ENCODE results near the gene B4GALT6.
A peak's percentile ranks its signal among the peaks of the same experiment; 100 is the strongest.

The B4GALT6 gene

DNA sequence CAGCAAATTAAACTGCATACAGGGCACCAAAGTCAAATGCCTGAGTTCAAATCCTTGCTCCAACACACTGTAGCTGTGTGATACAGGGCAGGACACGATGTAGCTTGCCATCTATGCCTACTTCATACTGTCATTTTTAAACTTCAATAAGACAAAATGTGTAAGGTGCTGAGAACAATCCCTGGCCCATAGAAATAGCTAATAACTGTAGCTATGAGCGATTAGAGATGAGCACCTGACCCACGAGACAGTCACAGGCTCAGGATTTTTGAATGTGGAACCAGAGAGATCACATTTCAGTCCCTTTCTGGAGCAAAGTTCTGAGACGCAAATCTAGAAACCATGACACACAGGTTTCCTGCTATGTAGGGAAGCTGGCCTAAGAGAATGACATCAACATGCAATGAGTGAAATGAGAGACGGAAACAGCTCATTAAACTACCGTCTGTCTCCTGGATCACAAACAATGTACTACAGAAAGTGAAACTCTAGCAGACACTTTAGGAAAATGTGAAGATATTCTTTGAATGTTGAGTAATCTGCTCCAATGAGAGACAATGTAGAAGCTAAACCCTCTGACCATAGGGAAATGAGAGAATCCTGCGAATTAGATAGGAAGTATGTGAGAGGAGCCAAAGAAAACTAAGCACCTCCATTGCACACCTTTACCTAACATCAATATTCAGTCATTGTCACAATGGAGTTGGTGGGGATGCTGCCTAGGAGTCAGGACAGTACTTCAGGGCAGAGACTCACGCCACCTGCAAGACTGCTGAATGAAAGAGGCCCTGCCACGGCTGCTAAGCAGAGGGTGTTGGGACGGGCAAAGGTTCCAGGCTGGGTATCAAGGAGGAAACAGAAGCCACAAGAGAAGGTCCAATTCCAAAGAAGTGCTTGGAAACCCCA is 25.5 kb downstream of the B4GALT6 start:
- DNase-seq = peak in 1 of 2 experiments; percentile 25

DNA sequence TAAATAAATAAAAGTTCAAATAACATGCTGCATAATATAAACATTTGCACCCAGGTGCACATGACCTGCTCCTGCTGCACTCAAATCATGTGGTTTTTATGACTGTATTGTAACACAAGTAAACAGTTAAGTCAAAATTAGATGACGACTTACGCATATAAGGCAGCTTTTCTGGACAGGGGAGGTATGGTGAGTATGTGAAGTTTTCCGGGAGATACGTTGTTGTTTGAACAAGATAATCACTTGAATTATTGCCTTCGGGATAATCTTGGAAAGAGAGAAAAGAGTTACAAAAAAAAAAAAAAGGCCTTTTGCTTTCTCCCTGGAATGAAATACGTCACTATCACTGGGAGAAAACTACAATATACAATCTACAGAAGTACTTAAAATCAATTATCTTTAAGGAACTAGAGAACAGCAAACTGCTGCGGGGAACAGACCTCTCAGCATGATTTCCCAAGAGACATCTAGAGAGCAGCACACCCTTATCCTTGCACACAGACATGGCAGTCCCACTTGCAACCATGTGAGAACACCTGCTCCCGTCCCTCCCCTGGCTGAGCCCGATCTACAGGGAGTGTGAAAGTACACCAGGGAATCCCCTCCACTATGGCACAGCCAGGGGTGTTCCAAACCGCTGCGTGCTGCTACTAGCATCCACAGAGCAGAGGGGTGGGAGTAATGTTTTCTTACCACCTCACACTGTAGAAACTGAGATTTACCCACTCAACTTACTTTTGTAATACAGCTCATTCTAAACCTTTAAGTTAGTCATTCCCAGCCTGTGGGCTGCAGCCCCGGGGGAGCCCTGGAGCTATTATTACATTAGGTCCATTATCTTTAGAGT is 26.3 kb downstream of the B4GALT6 start:
- DNase-seq = no peak

DNA sequence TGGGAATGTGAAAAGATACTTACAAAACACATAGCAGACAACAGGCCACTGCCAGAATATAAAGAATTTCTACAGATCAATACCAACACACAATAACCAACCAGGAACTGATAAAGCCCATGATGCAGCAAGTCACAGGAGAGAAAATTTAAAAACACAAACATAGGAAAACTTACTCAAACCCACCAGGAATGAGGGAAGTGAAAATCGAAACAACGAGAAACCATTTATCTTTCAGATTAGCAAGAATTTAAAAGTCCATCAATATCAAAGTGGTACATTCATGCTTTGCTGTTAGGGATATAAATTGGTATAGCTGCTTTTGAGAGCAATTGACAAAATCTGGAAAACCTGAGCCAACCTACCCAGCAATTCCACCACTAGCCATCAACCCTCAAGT is 27.6 kb downstream of the B4GALT6 start:
- DNase-seq = no peak

DNA sequence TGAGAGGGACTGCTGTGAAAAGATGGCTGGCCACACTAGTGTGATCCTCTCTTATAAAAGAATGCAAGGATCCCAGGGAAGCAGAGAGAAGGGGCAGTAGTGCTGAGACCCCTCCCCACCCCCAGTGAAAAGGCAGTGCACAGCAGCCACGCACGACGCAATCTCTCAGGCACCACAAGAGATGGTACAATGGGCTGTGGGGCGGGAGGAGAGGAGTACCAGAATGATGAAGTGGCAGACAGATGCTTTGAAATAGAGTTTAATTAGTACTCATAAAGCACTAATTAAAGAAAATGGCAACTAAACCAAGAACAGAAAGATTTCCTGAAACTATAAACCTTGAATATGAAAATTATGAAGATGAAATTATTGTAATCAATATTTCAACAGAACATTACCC is 29.0 kb downstream of the B4GALT6 start:
- peak in 1 of 2 experiments; percentile 29 for DNase-seq

DNA sequence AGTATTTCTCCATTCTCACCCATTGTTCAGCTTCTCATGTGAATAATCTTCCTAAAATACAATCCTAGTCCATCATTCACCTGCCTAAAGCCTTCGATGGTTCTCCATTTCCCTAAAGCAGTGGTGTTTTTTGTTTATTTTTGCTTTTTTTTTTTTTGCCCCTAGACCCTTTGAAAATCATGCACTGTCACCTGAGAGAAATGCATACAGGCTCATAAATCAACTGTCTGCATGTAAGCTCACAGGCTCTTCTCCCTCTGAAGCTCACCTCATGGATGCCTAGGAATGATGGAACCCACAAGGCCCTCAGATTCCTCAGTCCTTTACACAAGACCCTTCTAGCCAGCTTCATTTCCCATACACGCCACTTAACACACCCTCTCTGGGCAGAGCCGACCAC is 31.5 kb downstream of the B4GALT6 start:
- no peak for DNase-seq

DNA sequence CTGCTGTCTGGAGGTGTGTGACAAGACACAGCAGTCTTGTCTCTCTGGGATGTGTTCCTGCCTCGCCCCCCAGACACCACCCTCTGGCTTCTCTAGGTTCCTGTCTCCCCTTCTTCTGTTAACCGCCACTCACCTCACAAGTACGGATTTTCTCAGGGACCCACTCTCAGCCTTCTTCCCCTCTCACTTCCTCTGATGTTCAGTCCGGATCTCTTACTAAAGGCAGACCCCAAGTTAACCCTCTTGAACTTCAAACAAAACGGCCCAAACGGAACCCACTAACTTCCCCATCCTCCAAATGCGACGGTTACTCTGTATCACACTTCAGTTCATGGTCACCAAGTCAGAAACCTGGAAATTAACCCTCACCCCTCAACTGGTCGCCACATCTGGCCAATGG is 32.0 kb downstream of the B4GALT6 start:
- DNase-seq = peak; percentile 73 to 78

DNA sequence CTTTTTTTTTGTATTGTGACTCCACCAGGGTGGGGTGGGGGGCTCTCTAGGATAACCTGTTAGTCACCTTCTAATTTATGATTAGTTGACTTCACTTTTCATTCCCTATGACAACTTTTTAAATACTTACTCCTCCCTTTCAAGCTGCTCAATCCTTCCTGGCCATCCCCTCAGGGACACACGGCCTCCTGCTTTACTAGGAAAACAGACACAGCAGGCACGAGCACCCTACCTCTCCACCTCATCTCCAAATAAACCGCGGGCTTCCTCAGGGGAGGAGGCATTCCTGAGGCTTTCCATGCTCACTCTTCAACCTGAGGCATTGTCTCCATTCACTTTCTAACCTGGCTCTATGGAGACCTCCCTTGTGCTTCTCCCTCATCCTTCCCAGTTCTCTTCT is 33.0 kb downstream of the B4GALT6 start:
- no peak for DNase-seq

DNA sequence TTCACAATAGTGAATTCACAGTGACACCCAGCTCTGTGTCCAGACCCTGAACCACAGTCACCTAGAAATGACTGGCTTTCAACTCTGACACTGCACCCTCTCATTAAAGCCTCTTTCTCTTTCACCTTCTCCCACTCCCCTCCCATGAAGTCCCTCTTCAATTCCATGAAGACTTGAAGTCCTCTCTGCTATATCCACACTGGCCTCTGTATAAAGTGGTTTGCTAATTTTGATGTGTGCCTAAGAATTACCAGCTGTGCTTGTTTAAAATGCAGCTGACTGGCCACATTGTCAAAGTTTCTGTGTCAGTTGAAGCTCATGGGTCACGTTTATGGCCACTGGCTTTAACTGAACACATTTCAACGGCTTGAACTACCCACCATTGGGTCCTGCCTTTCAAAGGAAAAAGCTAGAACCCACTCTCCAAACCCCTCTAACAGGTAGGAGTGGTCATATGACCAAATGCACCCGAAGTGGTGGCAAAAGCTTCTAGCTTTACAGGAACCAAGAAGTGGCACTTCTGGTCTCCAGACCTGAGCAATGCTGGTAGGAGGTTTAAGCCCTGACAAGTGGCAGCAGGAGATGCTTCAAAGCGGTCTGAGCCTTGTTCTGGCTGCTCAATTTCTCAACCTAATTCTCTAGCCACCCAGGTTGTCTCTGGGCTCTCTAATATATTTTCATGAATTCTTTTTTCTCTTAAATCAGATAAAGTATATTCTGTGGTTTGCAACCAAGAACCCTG is 34.2 kb downstream of the B4GALT6 start:
- no peak for DNase-seq

DNA sequence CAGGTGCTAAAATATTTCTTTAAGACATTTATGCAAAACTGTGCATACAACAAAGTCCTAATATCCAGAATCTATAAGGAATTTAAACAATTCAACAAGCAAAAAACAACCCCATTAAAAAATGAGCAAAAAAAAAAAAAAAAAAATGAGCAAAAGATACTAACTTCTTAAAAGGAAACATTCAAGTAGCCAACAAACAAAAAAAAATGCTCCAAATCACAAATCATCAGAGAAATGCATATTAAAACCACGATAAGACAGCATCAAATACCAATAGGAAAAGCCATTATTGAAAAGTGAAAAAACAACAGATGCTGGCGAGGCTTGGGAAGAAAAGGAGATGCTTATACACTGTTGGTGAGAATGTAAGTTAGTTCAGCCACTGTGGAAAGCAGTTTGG is 34.9 kb downstream of the B4GALT6 start:
- no peak for DNase-seq

DNA sequence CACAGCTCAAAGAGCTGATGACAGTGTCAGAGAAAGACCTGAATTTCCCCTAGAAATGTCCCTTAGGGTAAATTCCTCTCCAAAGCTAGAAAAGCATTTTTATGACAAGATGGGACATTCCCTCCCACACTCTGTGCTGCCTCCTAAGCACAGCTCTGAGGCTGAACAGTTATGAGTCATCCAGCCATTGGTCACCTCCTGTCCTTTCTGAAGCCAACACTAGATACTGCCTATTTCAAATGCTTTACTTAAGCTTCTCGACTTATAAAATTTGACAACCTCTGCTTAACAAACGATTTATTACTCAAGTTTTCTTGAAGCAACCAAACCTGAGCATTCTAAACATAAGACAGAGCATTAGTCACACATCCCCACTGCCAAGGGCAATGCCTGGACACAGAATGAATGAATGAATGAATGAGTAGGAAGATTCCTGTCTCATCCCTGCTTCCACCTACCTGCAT is 35.4 kb downstream of the B4GALT6 start:
- peak; percentile 33 to 34 for DNase-seq

DNA sequence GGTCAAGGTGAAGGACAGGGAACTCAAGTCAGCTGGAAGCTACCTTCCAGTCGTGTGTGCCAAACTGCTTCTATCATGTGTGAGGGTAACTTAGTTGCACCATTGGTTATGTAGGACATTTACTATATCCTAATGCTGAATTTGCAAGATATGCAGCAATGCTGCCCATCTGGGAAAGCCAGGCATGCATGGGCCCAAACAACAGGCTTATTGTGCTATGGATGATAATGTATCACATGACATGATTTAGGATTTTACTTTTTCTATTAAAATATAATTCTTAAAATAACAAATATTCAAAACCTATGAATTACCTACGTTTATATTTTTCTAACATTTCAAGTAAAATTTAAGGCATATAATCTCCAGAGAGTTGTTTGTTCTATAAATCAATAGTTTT is 35.9 kb downstream of the B4GALT6 start:
- DNase-seq = no peak

DNA sequence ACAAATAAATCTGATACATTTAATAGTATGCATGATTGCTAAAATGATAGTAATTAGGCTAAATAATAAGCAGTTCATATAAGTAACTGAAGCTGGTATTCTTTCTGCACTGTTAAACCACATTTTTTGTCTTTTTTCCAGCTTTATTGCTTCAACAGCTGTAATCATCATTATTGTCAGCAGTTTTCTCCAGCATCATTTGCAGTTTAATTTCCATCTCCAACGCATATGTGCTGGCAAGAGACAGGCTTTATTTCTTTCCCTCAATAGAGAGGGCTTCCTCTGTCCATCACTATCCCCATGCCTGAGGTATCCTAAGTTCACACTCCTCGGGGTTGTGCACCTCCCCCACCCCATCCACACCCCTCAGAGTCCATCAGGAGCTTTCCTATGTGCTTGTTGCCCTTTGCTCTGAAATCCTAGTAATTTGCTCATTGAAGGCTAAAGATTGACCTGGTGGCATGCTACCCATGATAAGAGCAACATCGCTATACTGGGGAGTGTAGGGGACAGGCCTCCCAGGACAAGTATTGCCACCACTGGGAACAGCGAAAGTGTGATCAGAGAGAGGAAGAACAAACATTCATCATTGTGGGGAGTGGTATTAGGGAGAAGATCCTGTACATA is 37.1 kb downstream of the B4GALT6 start:
- no peak for DNase-seq

DNA sequence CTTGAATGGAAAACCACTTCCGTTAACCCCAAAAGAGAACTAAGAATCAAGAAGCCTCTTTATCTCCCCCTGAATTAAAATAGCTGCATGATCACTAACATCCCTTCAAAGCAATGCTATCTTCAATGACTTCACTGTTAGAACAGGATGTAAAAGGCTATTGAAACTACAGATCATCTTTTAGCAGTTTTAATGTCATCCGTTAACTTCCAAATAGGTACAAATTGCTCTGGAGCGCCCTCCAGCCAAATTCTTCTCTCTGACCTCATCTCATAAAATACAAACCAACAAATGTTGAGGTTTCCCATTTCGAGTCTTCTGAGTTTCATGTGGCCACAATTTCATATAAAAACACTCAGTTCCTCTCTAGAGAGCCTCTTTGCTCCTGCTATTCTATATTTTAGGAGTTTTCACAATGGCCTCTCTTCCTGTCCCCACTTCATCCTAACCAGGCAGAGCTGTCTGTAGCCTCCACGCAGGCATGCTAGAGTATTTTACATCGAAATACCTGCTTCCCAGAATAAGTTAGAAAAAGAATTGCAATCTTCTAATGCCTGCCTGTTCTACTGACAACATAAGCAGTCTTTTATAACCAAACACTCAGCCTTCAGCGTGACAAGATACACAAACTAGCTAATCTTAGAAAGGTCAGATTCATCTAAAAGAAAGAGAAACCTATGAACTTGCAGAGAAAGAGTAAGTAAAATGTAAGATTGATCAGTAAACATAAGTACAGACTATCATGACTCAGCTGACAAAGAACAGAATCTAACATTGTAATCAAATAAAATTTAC is 37.9 kb downstream of the B4GALT6 start:
- DNase-seq = peak; percentile 34 to 37

DNA sequence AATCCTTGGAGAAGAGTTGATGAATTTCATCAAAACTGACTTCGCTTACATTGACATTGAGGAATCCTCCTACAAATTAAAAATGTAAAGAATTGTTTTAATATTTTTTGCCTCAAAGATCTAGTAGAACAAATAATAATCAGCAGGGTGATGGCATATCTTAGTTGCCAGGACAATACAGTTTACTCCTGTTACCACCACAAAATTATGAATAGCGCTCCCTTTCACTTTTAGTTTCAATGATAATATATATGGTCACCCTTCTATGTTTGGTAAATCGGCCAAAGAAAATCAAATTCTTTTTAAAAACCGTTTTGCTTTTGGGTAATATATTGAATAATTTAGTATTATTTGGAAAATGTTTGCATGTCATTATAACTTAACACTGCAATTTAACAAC is 39.0 kb downstream of the B4GALT6 start:
- DNase-seq = no peak

DNA sequence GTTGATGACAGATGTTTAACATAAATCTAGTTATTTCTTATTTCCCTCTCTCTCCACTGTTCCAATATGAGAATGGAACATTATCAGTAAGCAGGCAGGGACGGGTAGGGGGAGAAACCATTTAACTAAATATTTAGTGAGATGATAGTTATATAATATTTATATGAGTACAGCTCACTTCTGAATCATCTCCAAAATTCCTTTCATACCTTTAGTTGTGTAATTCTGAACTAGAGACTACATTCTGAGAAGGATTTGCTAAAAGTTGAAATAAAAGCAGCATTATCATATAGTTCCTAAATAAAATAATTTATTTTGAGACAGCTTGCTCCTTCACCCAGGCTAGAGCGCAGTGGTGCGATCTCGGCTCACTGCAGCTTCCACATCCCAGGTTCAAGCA is 41.4 kb downstream of the B4GALT6 start:
- no peak for DNase-seq

DNA sequence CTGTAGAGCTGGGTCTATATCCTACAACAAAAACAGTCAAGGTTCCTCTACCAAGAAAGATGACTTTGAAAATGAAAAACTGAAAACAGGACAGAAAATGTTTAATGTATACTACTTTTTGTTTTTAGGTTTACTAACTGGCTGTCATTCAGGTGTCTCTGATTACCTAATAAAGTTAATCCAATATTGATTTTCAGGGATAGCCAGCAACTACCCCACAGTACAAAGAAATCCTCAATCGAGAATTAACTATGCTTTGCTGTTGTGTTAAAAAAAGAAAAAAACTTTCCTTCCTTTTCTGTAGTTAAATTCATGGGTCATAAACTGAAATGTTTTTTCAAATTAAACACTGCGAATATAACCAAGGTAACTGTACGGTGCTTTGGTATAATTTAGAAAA is 46.9 kb downstream of the B4GALT6 start:
- DNase-seq = no peak

DNA sequence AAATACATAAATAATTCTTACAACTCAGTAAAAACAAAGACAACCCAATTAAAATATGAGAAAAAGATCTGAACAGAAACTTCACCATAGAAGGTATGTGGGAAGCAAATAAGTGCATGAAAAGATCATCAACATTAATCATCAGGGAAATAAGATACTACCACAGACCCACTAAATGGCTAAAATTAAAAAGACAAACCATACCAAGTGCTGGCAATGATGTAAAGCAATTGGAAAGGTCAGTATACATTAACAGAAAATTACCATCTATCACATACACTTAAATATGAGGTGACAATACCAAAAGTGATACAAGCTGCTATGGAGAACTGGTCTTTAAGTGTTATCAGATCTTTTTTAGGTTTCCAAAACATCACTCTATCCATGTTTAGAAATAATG is 48.0 kb downstream of the B4GALT6 start:
- DNase-seq = no peak

DNA sequence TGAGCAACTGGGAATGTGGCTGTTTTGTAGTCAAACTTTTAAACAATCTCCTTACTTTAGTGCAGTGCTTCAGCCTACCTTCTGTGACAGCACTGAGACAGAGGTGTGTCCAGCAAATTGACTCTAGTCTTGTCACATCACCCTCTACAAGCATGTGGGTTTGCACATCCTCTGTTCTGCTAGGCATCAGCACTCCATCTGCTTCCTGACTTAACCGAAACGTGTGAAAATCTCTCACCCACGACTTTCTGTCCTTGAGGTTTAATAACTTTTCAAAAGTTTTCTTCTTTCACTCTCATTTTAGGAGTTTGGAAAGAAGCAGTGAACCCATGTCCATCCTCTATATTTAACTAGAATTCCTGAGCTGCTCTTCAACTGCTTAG is 50.1 kb downstream of the B4GALT6 start:
- peak; percentile 76 to 83 for DNase-seq

DNA sequence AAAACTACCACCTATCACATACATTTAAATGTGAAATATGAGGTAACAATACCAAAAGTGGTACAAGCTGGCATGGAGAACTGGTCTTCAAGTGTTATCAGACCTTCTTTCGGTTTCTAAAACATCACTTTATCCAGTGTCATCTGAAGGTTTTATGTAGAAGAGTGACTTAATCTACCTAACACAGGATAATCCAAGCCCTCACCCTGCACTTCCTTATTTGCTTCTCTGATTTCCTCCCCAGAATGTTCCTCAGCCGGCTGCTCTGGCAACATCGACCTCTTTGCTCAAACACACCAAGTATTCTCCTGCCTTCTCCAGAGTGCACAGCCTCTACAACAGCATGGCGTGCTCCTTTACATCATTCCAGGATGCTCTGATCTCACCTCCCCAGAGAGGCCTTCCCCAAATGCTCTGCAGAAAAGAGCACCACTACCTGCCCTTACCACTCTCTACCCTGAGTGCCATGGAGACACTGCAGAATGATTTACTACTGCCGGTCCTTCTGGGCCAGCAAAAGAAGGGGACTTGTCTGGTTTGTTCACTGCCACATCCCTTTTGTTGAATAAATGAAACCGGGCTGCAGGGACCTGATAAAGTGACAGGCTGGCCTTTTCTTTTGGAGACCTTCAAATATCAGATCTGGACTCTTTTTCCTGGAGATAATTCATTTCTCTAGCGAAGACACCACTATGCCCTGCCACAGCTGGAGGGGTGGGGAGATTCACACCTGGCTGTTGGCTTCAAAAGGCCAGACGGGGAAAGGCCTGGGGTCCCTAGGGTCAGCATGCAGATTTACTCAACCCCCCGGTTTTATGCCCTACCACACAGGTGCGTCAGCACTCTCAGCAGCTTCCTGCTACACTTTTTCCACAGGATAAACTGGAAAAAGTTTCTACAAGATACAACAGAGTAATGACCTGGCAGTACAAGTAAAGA is 50.7 kb downstream of the B4GALT6 start:
- peak; percentile 47 to 51 for DNase-seq

DNA sequence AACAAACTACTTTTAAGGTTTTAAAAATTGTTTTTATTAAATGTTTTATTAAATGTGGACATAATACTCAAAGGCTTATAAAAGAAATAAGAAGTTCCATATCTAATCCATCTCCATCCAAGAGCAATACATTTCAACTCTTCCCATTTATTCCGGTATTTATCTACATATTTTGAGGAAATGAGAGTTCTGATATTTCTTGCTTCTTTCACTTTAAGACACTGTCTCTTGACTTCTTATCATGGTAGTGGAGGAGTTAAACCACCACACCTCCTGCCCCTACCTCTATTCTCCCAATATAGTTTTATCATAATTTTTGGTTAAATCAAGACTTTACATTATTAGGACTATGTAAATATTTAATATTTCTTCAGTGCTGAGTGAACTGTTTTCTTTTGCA is 52.0 kb downstream of the B4GALT6 start:
- DNase-seq = no peak

DNA sequence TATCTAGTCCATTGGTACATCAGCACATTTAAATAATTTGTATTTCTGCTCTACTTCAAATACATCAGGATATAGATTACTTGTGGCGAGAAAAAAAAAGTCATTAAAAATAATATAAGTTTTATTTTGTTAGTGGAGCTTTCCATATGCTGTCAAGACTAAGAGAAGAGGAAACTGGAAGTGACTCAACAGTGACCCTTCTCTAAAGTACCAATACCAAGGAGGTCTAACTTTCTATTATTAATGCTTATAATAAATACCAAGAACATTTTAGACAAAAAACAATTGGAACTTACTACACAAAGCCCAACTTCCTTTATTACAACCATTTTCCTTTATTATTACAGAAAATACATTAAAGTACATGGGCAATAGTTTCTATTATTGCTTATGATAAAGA is 52.9 kb downstream of the B4GALT6 start:
- DNase-seq = no peak

All from Kasumi-1 (cell line).